NOMO-1 treated with dmso at 0.1 percent for 144 hours (cell line): ENCODE measurements around the gene PLCL2.

ENCODE experiments used
- DNase-seq: peaks from one replicate; lab custom pipeline; 2025; ENCODE audit not compliant: unreplicated experiment; lab: John Stamatoyannopoulos, UW

Gene PLCL2

DNA sequence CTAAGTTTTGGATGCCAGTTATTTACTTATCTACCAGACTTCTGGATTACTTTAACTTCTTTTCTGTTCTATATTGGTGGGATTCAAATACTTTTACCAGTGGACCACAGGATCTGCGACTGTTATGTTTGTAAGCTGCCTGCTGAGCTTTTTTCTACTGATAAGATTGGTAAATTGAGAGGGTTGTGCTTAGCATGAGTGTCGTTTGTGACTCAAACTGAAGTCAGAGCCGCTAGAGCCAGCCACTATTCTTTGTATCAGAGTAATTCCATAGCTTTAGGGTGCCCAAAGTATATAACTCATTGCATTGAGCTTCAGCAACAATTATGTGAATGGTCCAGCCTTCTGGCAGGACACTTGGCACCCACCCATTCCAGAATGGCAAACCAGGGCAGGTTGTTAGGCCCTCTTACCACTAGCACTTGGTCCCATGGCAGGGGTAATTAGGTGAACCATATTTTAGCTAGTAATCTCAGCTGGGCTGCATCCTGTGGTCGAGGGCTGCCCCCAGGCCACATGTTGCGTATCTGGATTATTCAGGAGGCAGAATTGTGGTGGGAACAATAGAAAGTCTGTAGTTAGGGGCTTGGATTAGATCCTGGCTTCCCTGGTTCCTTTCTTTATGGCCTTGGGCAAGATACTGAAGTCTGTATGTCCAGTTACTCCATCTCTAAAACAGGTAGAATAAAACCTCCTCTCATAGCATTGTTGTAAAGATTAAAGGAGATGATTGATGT, 6.0 kb downstream of the PLCL2 start:
- no peak for DNase-seq

DNA sequence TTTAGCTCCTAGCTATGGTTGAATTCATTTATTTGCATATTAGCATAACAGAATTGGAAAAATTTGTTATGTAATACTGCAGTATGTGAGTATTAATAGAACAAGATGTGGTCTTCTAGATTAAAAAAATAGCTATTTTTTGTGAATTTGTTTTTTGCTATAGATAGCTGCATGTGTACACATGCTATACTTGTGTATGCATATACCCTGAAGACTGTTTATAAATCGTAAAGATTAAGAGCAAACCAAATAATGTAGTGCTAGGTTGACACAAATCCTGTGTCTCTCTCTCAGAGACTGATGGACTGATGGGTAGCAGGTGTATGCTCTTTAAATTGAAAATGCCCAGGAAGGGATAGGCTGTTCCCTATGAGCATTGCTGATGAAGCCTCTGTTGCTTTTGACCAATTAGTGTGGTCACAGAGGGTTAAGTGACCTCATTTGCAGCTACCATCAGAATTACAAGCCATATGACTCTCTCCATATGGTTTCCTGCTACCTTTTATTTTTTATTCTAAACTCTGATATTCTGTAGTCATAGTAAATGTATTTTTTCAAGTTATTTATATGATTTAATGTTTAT, 9.0 kb downstream of the PLCL2 start:
- no peak for DNase-seq

DNA sequence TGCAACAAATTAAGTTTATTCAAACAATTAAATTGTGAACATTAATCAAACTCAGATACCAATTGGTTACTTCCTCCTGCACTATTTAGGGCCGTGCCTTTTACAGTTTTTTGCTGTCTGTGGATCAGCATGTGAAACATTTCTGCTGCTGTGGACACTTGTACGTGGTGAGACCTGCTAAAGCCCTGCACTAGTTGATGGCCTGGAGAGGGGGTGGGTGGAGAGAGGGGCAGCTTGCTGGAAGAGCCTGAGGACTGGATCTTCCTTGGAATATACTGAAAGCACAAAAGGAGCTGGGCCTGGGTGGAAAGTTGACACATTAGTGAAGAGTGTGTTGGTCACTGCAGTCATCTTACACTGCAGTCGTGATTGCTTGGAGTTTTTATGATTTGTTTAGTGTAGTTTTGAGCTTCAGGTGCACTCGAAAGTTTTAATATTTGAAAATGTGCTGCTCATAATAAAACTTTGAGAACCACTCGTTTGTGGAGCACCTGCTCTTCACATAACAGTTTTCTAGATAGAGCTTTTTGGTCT, 11.4 kb downstream of the PLCL2 start:
- DNase-seq, result no peak

DNA sequence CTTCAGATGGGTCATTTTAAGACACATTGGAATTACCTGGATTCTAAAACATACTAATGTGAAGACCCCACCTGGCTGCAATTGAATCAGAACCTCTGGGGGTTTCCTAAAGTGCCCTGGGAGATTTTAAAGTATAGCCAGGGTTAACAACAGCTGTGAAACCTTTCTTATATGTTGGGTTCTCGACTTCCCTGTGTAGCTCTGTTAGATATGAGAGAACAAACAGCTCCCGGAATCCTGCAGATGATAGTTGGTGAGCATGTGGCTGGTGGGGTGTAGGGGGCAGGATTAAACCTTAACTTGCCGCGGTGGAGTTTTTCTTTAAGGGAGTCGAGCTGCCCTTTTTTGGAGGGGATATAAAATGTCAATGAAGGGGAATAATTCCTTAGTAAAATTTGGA, 12.1 kb downstream of the PLCL2 start:
- no peak for DNase-seq

DNA sequence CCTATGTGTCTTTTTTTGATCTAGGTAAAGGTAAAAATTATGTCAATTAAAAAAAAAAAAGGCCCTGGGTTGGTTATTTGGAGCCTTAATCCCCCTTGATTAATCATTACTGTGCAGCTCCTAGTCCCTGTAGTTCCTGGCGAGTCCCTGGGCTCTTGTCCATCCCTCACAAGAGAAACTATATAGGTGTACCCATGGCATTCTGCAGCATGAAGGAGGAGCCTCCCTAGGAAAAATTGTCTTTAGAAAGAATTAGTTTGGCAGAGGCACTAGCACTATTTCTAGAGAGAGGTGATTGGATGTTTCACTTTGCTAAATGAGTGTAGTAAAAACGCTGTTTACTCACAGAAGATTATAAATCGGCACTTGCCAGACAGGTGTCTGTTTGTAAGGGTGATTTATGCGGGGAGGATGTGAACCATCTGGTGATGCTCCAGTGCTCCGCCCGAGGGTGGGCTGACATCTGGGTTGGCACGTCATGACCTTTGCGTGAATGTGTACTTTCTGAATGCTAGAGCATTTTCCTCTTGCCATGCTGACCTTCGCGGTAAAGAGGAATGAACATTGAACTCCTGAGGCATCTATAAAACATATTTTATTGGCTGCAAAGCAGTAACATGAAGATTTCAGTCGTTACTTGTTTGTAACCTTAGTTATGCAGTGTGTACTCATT, 12.6 kb downstream of the PLCL2 start:
- no peak for DNase-seq

DNA sequence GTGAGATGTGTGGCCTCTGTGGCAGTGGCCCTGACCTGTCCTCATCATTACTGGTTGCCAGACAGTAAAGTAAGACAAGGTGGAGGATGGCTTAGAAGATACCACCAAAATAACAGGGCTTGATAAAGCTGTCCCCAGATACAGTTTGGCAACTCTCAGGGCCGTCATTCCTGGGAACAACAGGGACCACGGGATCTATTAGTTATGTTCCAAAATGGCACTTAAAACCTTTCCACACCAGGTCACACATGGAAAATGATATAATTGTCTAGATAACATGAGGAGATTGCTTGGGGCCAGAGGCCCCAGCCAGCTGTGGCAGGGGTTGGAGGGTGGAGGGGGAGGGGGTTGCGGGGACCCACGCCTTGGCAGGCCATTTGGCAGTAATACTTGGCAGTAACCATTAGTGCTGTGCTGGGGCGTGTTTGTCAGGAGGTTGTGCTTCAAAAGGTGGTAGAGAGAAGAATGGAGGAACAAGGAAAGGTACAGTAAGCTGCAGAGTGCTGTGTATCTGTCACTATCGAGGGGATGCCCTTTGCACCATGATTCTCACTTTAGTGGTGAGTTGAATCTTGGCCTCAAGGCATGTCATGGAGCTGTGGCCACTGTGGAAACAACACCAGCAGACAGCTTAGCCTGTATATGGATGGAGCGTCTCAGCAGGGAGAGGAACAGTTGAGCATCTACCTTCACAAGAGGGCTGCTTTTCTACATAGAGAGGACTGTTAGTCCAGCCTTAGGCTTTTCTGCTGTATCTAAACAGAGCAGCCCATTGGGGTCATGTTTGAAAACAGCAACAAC, 14.0 kb downstream of the PLCL2 start:
- DNase-seq, result no peak

DNA sequence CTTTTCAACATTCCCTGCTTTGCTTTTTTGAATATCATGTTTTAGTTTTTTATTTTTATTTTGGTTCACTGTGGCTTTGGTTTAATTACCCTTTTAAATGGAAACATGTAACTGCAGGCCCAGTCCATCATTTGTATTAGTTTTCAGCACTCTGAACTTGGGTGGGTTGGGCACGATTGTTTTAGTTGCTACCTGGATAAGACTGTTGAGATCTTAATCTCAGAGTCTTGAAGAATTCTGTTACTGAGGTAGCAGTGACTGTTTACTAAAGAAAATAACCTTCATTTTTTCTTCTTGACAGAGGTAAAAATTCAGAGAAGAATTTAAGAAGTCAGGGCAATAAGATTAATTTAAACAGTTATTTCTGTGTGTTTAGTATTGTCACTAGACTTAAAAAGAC, 15.2 kb downstream of the PLCL2 start:
- no peak for DNase-seq

DNA sequence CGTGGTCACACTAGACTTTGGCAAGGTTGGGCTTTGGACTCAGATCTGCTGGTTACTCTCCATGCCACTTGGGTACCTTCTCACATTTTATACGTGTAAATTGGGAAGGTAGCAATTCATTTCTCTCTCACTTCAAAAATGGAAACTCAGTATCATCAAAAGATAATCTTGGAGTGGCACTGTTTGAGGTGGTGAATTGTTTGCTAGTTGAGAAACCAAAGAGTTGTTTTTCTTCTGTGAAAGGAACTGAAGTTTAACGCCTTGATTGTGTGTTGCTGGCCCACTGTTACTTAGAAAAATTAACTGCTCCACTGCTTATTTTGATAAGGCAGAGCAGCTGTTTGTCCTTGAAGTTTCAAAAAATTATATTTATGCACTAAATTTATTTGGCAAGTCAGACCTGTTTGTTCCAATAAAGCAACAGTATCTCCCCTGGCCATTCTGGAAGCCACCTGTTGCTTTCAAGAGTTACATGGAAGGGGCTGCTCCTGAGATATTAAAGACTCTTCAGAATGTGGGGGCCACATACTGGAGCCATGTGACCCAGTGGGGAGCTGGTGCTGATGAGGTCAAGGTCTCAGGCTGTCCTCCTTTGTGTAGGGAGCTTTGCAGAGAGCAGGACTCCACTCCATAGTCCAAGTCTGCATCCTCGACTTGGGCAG, 16.2 kb downstream of the PLCL2 start:
- DNase-seq, result no peak

DNA sequence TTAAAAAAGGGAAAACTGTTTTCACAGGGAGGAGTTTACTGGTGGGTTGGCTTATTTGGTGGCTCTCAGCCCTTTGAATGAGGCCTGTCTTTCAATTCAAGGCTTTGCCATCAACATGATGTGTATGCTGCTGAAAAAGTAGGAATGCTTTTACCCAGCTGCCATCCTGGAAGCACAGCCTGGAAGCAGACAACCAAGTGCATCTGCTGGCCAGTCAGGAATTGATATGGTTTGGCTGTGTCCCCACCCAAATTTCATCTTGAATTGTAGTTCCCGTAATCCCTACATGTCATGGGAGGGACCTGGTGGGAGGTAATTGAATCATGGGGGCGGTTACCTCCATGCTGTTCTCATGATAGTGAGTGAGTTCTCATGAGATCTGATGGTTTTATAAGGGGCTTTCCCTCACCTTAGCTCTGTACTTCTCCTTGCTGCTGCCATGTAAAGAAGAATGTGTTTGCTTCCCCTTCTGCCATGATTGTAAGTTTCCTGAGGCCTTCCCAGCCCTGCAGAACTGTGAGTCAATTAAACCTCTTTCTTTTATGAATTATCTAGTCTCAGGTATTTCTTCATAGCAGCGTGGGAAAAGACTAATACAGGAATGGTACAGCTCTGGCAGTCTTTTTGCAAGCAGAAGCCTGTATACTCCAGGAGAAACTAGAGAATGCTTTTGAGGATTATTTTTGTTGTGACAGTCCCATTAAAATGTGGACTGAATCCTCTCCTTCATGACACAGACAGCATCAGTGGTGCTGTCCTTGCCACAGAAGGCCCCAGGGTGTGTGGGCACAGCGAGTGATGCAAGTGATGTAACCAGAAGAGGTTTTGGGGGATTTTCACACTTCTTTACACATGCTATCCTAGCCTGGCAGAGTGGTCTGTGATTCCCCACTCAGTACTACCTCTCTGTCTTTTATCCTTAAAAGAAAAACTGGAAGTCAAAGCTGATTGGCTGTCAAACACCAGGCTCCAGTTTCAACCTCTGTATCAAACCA, 20.0 kb downstream of the PLCL2 start:
- DNase-seq, result no peak

DNA sequence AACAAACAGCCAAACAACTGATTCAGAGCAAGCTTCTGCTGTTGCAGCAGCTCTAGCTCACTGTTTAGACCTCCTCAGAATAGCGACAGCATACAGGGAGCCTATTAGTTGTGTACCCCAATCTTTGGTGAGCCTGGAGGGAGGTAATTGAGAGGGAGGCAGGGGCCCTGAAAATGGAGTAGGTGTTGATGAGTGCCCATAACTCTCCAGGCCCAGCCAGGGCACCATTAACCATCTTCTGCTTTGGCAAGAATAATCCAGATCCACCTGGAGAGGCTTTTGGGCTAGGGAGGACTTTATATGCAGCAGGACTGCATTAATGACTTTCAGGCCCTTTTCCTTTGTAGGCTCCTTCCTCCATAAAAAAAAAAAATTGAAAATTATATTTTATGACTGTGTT, 20.9 kb downstream of the PLCL2 start:
- no peak for DNase-seq

DNA sequence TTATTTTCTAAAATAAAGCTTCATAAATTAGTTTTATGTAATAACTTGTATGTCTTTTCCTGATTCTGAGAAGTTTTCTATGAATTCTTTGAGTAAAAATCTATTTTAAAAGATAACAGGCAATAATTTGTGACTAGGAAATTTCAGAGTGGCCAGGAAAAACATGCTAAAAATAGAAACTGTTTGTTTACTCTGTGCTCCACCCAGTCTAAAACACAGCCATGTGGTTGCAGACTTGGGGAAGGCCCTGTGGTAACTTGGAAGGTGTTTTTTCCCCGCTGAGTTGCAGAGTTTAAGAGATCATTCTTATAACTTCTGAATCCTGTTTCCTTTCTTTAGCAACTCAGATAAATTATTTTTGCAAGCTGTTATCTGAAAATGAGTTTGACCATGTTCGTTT, 21.9 kb downstream of the PLCL2 start:
- no peak for DNase-seq

DNA sequence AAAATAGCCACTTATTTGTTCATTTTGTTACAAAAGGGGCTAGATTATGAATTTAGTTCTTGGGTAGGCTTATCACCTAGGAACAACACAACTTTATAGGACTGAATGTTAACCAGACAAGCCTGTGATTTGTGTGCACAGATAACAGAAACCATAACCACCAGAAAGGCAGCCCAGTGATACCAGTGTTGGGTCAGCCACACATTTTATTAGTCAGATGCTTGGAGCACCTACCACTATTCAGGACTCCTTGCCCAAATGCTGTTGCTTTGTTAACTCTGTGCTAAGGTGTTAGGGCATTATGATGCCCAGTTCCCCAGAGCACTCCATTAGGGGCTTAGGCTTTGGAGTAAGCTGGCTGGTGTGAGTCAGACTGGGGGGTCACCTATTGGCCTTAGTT, 22.5 kb downstream of the PLCL2 start:
- no peak for DNase-seq

DNA sequence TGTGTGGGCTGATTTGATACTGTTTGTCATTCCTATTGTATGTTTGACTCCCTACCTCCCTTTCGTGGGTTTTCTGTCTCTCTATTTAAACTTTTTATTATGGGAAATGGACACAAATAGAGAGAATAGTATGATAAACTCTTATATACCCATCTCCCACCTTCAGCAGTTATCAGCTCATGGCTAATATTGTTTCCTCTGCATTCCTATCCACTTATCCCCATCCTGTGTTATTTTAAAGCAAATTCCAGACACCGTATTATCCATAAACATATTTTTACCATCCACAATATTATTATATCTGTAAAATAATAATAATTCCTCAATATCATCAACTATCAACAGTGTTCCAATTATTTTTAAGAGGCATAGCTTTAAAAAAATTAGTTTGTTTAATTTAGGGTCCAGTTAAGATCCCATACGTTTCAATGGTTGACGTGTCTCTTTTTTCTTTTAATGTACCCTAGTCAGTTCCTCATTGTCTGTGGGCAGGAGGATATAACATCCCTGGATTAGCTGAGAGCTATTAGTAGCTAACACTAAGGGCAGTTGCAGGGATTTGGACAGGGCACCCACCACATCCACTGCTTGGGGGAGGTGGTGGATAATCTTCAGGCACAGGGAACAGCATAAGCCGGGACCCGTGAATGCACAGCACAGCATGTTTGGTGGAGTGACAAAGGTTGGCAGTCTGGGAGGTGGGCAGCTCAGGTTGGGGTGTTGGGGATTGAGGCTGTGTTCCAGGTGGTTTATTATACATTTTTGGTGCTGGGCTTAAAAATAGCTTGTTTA, 23.5 kb downstream of the PLCL2 start:
- no peak for DNase-seq

DNA sequence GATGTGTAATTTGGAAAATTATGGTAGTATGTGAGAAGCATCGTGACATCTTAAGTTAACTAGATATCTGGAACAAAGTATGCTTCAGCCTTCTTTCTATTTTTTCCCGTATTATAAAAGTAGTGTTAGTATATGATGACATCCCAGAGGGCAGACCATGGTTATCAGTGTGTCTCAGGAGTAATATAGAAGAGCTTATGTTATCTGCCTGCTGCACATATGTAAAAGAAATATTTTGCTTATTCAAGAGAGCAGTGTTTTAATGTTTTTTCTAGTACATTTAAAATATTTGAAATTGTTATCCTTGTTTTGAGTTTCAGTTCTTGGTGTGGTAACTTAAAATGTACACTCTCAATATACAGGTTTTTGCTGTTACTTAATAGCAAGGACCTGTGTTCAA, 24.1 kb downstream of the PLCL2 start:
- no peak for DNase-seq

DNA sequence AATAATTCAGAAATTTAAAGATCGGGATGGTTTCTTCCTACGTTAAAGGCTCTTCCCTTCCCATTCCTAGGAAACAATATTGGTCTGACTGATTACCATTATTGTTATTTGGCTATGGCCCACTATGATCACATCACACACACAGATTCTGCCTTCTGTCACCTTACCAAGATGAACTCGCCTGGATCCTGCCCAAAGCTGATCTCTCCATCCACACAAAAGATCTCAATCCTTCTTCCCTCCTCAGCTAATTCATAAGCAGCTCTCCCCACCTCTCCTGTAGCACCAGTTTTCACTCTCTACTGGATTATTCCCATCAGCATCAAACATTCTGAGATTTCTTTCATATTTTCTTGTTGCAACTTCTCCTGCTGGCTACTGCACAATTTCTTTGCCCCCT, 25.0 kb downstream of the PLCL2 start:
- DNase-seq, result no peak

DNA sequence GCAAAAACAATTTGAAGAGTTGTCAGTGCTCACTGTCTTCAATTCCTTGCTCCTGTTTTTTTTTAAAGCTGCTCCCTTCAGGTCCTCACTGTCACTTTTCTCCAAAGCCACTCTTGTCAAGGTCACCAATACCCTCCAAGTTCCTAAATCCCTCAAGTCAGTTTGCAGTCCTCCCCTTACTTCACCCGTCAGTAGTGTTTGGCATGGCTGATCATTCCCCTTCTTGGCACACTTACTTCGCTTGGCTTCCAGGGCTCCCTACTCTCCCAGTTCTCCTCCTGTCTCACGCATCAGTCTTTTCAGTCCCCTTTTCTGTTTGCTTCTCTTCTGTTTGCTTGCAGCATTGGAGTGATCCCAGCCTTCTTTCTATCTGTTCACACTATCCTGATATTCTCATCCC, 25.5 kb downstream of the PLCL2 start:
- DNase-seq, result no peak

DNA sequence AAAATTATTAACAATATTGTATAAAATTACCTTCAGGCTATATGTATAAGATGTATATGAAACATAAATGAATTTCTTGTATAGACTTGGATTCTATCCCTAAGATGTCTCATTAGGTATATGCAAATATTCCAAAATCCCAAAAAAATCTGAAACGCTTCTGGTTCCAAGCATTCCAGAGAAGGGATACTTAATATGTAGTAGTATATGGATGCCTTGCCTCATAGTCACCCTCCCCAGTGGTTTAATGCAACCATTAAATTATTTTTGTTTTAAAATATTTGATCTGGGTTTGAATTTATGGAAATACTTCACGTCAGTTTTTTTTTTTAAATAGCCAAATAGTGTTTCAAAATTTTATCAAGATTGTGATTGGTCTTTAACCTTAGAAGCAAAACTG, 27.2 kb downstream of the PLCL2 start:
- DNase-seq, result no peak

DNA sequence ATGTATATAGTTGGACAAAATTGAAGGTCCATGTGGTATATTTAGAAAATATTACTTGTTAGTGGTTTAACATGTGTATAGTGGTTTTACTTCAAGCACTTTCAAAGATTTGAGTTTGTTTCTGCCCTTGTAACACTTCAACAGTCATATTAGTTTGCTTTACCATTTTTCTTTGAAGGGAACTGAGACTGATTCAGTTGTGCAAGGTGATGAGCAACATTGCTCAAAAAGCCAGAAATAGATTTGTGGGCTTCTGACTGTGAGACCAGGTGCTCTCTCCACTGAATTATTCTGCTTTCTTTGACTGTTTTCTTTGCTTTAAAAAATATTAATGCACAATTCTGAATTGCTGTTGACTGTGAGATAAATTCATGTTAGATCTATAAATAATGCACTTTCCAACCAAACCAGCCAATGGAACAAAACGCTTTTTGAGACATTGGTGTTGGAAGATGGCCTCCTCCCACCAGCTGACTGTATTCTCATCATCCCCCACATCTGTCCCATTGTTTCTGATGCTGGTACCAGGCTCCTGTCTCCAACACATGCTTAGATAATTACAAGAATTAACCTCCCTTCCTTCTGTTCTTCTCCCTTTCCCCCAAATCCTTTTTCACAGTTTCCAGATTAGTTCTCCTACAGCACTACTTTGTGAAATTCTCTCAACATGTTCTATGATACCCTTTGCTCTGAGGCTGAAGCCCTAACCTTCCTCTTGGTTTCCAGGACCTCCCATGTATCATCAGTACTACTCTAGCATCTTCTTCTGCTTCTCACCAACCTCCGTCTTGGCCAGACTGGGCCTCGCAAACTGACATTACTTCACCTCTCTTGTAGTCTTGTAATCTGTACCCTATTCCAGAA, 27.9 kb downstream of the PLCL2 start:
- DNase-seq, result peak; percentile 51
